DMS79 treated with DMSO at 0.1 percent for 48 hours (cell line): ENCODE data around the gene VIPR2.

Experiments used
- DNase-seq: peaks from one replicate; lab custom pipeline; 2025; lab: John Stamatoyannopoulos, UW

VIPR2 gene

DNA sequence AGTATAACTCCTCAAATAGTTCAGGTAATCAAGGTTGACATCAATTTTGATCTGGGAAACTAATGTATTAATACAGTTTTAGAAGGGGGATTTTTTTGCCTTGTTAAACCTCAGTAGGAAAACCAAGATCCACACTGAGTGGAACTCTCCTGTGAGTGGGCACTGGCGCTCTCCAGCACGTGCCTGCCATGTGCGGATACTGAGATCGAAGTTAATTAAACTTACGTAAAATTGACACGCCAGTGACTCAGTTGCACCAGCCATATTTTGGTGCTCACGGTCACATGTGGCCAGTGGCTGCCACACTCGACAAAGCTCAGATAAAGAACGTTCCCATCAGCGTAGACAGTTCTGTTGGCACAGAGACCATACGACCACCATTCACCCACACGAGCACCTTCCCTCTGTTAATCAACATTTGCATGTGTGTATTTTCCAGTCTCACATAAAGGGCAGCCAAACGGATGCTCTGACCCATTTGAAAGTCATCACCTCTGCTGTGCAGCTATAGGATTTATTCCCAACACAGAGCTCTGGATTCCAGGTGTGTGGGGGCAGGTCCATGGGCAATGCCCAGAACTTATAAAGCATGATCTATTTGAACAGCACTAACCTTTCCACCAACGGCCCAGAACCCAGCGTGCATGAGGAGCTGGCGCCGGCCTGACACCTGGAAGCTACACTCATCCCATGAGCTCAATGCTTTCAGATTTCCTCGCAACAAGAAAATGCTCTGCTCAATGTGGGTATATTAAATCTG, 77.7 kb downstream of the VIPR2 start:
- DNase-seq = no peak

DNA sequence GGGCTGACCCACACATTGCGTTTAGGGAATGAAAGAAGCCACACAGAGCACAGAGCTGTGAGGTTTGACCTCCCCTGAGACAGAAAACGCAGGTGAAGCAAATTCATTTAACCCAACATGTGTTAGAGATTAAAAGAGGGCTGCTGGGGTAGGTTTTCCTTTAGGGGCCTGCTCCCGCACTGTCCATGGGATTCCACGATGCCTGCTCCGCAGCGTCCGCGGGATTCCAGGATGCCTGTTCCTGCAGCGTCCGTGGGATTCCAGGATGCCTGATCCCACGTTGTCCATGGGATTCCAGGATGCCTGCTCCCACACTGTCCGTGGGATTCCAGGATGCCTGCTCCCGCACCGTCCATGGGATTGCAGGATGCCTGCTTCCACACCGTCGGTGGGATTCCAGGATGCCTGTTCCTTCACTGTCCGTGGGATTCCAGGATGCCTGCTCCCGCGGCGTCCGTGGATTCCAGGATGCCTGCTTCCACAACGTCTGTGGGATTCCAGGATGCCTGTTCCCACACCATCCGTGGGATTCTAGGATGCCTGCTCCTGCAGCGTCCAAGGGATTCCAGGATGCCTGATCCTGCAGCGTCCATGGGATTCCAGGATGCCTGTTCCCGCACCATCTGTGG, 78.7 kb downstream of the VIPR2 start:
- no peak for DNase-seq

DNA sequence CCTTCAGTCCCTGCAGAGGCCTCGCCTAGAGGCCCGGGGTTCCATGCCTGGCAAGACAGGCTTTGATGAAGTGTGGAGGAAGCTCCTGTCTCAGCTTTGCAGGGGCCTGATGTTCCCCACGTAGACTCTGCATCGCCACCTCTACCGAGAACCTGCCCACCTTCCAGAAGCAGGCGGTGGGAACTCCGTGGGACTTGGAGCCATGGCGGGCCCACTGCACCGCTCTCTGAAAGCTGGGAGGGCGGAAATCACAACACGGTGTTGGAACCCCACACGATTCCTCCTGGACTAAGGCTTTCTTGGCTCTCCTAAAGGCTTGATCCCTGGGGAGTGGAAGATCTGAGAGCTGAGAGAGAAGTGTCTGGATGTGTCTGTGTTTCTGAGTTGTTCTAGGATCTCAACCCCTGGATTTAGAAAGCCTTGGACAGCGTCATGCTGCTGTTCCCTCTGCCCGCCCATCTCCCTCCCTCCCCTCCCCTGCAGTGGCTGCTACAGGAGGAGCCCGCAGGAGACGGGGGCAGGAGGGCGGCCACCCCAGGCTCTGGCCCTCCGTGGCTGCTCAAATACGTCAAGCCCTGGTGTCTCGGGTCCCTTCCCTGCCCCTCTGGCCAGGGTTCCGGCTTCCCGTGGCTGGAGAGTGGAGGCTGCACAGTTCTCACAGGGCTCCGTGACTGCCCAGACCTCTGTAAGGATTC, 79.7 kb downstream of the VIPR2 start:
- no peak for DNase-seq

DNA sequence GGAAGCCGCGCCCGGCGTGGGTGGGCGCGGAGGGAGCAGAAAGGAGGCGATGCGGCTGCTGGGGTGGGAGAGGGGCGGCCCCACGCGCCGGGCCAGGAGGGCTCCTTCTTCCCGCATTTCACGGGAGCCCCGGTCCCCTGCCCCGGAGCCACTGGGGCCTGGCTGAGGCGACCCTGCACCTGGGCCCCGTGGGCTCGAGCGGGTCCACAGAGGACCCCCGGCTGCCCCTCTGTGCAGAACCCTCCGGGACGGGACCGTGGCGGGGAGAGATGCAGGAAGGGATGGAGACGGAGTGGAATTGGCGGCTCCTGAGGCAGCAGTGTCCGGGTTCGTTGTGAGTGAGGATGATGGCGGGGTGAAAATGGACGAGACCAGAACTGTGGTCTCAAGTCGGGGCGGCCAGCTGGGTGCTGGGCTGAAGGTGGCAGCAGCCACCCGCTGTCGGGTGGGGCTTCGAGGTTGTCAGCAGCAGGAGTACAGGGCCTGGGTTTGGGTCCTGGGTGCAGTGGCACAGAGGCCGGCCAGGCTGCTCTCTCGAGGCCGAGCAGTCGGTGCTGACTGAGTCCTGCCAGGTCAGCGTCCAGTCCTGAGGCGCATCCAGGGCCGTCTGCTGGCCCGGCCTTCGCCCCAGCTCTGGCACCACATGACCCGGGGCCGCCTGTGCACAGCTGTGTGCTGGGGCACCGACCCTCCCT, 80.4 kb downstream of the VIPR2 start:
- DNase-seq = no peak

DNA sequence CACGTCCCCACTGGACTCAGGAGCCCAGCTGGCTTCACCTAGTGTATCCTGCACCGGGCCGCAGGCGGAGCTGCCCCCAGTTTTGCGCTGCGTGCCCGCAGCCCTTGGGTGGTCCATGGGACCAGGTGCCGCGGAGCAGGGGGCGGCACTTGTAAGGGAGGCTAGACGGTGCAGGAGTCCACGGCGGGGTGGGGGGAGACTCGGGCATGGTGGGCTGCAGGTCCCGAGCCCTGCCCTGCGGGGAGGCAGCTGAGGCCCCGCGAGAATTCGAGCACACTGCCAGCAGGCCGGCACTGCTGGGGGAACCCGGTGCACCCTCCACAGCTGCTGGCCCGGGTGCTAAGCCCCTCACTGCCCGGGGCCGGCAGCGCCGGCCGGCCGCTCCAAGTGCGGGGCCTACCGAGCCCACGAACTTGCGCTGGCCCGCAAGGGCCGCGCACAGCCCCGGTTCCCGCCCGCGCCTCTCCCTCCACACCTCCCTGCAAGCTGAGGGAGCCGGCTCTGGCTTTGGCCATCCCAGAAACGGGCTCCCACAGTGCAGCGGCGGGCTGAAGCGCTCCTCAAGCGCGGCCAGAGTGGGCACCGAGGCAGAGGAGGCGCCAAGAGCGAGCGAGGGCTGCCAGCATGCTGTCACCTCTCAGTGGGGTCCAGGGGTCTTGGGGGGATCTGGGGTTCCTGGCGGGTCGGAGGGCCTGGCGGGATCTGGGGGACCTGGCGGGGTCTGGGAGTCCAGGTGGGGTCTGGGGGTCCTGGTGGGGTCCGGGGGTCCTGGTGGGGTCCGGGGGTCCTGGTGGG, 81.4 kb downstream of the VIPR2 start:
- no peak for DNase-seq

DNA sequence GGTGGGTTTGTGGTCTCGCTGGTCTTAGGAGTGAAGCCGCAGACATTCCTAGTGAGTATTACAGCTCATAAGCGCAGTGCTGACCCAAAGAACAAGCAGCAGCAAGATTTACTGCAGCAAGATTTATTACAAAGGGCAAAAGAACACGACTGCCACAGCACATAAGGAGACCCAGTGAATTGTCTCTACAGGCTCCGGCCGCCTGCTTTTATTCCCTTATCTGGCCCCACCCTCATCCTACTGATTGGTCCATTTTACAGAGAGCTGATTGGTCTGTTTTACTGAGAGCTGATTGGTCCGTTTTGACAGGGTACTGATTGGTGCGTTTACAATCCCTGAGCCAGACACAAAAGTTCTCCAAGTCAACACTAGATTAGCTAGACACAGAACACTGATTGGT, 82.1 kb downstream of the VIPR2 start:
- no peak for DNase-seq

DNA sequence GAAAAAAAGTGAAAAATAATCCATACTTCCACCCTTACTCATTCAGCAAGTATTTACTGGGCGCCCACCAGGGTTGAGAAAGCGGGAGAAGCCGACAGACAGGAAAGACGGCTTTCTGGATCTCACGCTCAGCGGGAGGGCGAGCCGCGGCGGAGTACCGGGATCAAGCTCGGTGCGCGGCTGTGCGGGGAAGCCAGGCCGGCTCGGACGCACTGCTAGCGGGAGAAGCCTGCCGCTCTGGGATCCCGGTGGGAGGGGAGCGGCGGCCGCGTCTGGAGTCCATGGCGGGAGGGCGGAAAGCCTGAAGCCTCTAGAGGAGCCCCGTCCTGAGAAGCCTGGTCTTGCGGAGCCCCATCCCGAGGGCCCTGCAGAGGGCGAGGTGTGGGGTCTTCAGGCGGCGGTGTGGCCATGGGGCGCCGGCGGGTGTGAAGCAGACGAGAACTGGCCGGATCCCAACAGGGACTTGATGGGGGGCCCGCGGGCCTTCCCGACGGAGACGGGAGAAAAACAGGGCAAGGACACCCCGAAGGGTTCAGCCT, 82.9 kb downstream of the VIPR2 start:
- DNase-seq = no peak

DNA sequence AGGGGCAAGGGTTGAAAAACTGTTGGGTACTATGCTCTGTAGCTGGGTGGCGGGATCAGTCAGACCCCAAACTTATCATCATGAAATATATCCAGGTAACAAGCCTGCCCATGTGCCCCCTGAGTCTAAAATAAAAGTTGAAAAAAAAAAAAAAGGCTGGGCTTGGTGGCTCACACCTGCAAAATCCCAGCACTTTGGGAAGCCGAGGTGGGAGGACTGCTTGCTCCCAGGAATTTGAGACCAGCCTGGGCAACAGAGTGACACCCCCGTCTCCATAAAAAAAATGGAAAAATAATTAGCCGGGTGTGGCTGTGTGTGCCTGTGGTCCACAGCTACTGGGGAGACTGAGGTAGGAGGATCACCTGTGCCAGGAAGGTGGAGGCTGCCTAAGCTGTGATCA, 83.5 kb downstream of the VIPR2 start:
- DNase-seq = no peak

DNA sequence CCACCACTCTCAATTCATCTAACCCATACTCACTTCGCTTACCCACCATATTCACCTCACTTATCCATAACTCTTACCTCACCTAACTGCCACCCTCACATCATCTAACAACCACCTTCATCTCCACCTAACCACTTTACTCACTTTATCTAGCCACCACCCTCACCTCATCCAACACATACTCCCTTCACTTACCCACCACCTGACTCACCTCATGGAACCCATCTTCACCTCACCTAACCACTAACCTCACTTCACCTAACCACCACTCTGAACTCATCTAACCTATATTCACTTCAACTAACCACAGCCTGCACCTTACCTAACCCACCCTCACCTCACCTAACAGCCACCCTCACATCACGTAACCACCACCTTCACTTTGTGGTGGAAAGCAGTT, 84.2 kb downstream of the VIPR2 start:
- no peak for DNase-seq

DNA sequence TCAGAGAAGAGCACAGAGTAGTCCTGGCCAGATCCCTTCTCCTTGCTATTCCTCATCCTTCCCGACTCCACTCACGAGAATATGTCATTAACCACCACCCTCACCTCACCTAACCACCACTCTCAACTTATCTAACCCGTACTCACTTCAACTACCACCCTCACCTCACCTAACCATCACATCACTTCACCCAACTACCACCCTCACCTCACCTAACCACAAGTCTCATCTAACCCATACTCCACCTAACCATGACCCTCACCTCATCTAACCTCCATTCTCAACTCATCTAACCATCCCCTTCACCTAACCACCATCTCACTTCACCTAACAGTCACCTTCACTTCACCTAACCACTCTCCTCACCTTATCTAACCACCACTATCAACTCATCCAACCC, 85.0 kb downstream of the VIPR2 start:
- DNase-seq = no peak

DNA sequence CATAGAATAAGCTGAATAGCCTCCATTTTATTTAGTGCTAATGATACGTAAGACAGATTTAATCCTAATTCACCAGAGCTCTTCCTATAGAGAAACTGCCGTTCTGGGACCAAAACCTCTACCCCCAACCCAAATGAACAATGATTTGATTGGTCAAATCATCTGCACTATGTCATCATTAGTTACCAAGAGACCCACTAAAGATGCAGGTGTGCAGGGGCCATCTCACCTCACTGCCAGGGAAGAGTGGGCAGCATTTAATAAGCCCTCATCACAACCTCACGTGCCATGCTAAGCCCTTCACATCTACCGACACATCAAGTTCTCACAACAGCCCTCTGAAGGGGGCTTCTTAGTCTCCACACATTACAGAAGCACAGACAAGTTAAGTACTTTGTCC, 87.0 kb downstream of the VIPR2 start:
- no peak for DNase-seq

DNA sequence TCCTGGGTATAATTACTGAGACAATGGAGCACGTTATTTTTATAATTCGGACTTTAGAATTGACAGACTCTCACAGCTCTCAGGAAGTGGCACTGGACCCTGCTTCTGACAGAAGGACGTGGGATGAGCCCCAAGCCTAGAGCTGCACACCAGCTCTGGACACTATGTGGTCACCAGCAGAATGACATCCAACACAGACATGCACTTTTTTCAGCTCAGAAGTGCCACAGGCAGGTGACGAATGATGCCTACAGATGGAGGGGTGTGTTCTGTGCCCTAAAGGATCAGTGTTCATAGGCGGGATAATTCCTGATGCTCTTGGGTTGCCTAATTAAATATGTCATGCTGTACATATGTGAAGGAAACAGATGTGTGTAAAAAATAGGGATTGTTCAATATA, 87.9 kb downstream of the VIPR2 start:
- no peak for DNase-seq

DNA sequence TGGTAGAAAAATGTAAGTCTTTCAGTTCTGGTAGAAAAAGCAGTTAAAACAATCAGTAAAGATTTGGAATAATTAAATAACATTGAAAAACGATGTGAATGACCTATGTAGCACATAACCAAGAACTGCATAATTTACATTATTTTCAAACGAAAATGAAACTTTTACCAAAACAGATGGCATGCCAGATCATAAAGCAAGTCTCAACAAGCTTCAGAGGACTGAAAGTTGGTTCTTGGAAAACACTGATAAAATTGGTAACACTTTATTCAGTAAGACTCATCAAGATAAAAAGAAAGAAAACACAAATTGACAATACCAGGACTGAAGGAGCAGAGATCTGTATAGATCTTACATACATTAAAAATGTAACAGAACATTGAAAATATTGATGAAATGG, 92.8 kb downstream of the VIPR2 start:
- no peak for DNase-seq

DNA sequence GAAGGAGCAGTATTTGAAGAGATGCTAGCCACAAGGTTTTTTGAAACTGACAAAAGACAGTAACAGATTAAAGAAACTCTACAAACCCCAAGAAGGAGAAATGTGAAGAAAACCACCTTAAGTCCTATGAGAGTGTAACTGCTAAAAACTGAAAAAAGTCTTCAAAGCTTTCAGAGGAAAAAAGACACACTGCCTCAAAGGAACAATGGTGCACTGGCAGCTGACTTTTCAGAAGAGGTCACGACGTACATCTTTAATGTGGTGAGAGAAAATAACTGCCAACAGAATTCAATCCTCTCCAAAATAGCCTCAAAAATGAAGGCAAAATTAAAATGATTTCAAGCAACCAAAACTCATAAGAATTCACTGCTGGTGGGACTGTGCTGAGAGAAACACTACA, 94.0 kb downstream of the VIPR2 start:
- no peak for DNase-seq

DNA sequence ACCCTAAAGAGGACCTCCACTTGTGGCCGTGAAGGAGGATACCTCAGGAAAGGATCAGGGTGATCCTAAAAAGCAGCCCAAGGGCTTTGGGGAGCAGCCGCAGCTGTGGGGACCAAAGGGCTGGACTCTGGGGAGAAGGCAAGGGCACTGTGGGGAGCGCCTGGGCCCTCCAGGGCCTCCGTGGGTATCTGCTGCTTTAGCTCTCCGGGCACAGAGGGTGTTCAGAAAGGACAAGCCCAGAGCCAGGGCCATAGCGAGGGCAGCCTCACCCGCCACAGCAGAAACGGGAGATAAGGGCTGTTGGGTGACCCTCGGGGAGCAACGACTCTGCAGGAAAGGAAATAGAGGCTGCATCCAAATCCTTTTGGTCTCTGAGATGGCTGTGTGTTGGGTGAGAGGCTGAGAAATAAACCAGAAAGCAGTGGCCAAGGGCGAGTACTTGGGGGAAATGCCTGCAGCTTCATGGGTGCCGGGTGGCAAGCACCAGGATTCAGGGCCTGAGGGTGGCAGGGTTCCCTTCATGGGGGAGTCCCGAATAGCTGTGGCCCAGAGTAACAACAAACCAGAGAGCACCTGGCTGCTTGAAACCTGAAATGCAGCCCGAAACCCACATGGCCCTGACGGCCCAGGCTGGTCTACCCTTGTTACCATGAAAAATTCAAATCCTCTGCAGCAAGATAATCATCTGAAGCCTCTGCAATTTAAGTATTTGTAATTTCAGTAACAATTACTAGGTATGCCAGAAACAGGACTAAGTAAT, 95.2 kb downstream of the VIPR2 start:
- no peak for DNase-seq

DNA sequence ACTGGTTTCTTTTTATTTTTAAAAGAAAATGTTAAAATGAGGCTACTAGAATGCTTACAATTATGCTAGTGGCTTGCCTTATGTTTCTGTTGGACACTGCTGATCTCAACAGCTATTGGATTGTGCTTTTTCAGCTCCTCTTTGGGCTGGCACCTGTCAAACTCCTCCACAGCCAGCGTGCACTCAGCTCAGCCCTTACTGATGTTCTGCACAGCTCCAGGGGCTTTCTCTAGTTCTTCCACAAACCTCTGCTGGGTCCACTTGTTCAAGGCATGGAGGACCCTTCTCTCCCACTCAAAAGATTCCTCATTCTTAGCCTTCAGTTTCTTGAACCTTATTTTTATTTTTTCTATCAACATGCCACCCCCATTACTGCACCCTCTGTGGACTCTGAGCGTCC, 96.0 kb downstream of the VIPR2 start:
- no peak for DNase-seq

DNA sequence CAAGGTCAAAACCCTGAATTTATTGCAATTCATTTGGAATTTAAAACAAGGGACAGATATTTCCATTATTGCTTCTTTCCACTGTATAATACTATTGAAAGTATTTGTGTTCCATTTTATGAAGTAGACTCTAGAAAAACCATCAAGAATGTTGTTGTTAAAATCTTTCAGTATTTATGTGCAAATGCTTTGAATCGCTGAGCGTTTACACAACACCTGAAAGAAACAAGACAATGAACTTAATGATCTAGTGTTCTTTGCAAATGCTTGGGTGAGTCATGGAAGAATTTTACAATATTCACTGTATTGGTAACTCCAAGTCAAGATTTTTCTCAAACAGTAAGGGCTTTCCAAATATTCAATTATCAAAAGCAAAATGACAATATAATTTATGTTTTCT, 97.1 kb downstream of the VIPR2 start:
- no peak for DNase-seq

DNA sequence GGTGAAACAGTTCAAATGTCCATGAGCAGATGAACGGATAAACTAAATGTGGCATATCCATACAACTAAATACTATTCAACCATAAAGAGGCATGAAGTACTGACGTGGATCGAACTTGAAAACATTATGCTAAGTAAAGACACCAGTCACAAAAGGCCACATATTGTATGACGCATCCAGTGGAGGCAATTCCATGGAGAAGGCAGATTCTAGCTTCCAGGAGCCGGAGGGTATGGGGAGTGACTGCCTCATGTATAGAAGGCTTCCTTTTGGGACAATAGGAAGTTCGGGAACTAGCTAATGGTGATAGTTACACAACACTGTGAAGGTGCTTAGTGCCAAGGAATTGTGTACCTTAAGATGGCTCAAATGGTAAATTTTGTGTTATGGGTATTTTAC, 98.4 kb downstream of the VIPR2 start:
- no peak for DNase-seq

DNA sequence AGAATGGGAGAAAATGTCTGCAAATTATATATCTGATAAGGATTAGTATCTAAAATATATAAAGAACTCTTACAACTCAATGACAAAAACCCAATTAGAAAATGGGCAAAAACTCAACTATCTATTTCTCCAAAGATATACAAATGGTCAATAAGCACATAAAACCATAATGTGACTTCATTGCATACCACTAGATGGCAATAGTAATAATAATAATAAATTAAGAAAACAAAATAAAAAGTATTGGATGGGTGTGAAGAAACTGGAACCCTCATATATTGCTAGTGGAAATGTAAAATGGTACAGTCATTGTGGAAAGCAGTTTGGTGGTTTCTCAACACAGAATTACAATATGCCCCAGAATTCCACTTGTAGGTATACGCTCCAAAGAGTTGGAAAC, 98.8 kb downstream of the VIPR2 start:
- no peak for DNase-seq

DNA sequence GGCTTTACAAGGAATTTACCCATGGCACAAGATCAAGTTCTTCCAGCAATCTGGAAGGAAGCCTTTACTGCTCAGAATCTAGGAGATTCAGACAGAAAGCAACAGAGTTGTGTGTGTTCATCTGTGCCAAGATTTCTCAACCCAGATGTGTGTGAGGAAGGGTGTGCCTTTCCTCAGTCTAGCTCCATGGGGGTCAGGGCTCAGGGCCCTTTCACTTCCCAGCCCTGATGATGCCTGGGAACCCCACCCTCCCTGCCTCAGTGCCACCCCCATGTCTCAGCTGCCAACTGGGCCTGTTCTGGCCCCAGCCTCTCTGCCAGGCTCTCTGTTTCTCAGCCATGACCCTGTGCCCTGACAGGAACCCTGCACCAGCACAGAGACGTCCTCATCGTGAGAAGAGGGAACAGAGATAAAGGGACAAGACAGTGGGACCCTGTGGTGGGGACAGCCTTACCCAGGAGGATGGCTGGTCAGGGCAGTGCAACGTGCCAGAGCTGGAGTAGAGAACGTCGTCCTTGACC, 102.0 kb downstream of the VIPR2 start:
- DNase-seq = no peak

DNA sequence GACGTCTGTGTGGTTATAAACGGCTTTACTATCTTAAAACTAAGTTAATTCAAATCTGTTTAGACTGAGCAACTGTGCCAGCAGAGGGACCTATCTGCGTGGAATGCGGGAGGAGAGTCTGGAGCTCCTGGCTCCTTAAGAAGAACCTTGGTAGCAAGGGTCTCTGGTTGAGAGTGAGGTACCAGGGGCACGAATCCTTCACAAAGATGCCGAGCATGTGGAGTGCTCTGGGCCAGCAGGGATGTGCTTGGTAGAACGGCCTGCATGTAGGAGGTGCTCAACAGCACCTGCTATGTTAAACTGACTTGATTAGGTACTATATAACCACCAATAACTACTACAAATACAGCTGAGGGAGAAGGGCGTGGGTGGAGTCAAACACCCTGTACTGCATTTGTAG, 102.6 kb downstream of the VIPR2 start:
- DNase-seq = no peak
